ENCODE data around the gene WIZ.
A peak's percentile ranks its signal among the peaks of the same experiment; 100 is the strongest.
"Not testable (repeated sequence)": the region's sequence is repeated elsewhere in the genome, so short reads cannot be mapped to it uniquely, and the experiment has no call there.

WIZ gene, protein sequence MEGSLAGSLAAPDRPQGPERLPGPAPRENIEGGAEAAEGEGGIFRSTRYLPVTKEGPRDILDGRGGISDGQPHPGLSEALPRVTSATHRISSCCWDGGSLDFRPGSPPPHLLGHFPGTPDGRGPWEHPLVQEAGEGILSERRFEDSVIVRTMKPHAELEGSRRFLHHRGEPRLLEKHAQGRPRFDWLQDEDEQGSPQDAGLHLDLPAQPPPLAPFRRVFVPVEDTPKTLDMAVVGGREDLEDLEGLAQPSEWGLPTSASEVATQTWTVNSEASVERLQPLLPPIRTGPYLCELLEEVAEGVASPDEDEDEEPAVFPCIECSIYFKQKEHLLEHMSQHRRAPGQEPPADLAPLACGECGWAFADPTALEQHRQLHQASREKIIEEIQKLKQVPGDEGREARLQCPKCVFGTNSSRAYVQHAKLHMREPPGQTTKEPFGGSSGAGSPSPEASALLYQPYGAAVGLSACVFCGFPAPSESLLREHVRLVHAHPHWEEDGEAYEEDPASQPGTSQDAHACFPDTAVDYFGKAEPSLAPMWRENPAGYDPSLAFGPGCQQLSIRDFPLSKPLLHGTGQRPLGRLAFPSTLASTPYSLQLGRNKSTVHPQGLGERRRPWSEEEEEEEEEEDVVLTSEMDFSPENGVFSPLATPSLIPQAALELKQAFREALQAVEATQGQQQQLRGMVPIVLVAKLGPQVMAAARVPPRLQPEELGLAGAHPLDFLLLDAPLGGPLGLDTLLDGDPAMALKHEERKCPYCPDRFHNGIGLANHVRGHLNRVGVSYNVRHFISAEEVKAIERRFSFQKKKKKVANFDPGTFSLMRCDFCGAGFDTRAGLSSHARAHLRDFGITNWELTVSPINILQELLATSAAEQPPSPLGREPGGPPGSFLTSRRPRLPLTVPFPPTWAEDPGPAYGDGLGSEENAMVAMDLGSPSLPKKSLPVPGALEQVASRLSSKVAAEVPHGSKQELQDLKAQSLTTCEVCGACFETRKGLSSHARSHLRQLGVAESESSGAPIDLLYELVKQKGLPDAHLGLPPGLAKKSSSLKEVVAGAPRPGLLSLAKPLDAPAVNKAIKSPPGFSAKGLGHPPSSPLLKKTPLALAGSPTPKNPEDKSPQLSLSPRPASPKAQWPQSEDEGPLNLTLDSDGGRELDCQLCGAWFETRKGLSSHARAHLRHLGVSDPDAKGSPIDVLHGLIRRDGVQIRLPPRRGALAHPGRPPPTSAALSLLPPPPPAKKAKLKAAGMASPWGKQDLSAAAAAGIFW (N-terminal part only)

DNA sequence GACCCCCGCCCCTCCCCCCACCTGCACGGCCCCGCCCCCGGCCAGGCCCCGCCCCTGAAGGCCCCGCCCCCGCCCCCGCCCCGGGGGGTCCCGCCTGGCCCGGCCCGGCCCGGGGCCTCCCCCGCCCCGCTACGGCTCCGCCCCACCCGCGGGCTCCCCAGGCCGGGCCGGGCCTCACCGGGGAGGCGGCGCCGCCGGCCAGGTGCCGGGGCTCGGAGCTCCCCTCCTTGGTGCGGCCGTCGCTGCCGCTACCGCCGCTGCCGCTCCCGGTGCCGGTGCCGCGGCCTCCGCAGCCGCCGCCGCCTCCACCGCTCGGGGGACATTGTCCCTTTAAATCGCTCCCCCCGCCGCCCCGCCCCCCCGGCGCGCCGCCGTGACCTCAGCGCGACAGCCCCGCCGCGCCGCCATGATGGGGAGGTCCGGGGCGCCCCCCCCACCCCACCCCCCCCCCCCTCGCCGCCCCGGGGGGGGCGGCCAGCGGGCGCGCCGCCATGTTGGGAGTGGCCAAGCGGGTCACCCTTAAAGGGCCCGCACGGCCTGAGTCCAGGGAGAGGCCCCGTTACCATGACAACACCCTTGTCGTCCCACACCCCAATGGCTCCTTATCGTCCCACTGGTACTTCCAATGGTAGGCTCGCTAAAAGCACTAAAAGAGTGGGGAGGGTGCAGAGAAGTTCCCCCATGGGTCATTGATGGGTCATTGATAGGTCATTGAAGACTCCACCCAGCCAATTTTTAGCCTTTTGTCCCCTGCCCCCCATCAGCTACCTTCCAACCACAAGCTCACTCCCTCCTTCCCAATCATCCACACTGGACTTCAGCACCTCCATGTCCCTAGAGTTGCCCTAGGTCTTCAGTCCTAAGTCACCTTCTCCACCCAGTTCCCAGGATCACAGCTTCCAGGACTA, at the start of gene WIZ:
WIZ (minus strand) TSS at position 337 of the 908 bp plus-strand sequence. CDS start 1,649 bp downstream, outside the sequence.
- DNase-seq (ENCODE audit: low spot score) = peak; percentile 68

- peak; percentile 37 for DNase-seq (ENCODE audit: low spot score)
Observed at GRCh38 chr19:15498910-15499309, 49.2 kb upstream of the WIZ start.

DNA sequence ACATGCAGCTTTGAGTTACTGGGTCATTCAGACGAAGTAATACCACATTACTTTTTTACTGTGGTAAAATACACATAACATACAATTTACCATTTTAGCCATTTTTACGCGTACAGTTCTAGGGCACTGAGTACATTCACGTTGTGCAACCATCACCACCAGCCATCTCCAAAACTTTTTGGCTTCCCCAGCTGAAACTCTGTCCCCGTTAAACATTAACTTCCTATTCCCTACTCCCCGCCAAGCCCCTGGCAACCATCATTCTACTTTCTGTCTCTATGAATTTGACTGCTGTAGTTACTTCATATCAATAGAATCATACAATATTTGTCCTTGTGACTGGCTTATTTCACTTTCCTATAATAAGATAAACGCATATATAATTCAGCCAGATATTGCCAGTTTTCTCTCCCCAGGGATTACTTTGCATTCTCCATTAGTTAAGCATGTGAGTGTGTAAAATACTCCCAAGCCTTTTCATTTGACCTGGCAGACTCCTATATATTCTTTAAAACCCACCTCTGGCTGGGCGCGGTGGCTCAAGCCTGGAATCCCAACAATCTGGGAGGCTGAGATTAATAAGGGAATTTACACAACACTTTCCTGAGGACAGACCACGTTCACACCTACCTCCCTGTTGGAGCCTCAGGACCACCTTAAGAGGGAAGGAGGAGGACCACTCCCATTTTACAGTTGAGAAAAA, 48.6 kb upstream of the WIZ start:
- DNase-seq (ENCODE audit: low spot score) = no peak

DNA sequence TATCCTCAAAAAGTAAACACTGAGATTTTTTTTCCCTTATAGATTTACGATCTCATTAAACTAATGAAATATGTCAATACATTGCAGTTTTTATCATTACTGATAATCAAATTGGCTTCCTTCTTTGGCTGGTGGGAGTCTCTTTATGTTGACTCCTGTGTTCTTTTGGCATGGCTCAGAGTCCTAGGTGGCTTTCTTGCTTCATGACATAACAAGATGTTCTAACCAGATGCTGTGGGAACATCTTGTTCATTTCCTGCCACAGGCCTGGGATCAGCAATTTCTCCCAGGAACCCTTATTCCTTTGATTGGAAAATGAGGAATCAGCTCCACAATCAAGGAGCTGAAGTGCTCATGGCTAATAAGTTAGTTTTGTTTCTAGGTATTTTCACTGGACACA, 45.4 kb upstream of the WIZ start:
- DNase-seq (ENCODE audit: low spot score) = no peak

- no peak for DNase-seq (ENCODE audit: low spot score)
Observed at GRCh38 chr19:15488489-15489226, 38.9 kb upstream of the WIZ start.

DNA sequence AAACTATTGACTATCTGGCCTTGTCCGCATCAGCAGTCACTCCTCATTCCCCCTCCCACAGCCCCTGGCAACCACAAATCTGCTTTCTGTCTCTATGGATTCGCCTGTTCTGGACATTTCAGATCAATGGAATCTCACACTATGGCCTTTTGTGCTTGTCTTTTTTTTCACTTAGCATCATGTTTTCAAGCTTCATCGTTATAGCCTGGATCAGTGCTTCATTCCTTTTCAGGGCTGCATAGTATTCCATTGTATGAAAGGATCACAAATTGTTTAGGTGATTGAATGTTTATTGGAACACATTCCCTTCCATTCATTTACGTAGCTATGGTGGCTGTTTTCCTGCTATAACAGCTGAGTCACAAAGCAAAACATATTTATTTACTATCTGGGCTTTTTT, 37.3 kb upstream of the WIZ start:
- no peak for DNase-seq (ENCODE audit: low spot score)

DNA sequence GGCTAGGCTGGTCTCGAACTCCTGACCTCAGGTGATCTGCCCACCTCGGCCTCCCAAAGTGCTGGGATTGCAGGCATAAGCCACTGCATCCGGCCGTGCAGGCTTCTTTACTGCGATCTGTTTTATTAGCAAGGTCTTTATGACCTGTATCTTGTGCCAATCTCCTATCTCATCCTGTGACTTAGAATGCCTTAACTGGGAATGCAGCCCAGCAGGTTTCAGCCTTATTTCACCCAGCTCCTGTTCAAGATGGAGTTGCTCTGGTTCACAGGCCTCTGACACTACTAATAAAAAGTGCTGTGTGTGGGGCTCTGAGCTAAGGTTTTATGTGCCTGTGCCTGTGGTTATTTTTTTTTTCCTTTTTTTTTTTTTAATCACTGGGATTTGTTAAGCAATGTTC, 36.0 kb upstream of the WIZ start:
- DNase-seq (ENCODE audit: low spot score) = not testable (repeated sequence)

DNA sequence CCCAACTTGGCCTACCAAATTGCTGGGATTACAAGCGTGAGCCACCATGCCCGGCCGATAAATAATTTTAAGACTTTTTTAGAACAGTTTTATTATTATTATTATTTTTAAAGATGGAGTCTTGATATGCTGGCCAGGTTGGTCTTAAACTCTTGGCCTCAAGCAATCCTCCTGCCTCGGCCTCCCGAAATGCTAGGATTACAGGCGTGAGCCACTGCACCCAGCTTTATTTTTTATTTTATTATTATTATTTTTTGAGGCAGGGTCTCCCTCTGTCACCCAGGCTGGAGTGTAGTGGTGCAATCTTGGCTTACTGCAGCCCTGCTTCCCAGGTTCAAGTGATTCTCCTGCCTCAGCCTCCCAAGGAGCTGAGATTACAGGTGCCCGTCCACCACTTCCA, 31.2 kb upstream of the WIZ start:
- not testable (repeated sequence) for DNase-seq (ENCODE audit: low spot score)

GRCh38 chr19:15479391-15480345, 29.9 kb upstream of the WIZ start, which contains the start of gene PGLYRP2:
TSS of gene PGLYRP2 (minus strand) at chr19:15479501. CDS start at chr19:15479371, 130 bp downstream.
- no peak for DNase-seq (ENCODE audit: low spot score)

DNA sequence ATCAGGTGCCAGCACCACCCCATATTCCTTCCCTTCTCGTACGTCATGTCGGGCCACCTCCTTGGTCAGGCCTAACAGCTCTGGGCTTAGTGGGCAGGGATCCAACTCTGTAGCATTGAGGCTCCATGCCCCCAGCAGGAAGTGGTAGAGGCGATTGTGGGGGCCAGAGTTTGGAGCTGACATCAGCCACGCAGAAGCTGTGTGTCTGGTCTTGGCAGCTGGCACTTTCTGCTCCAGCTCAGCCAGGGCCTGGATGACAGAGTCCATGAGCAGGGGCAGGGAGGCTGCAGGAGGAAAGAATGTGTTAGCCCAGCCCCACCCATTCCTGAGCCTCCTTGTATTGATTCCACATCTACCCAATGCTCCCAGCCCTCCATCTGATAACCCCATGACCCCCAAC, 26.6 kb upstream of the WIZ start:
- no peak for DNase-seq (ENCODE audit: low spot score)

GRCh38 chr19:15475611-15476010, 25.9 kb upstream of the WIZ start:
- DNase-seq (ENCODE audit: low spot score) = no peak

DNA sequence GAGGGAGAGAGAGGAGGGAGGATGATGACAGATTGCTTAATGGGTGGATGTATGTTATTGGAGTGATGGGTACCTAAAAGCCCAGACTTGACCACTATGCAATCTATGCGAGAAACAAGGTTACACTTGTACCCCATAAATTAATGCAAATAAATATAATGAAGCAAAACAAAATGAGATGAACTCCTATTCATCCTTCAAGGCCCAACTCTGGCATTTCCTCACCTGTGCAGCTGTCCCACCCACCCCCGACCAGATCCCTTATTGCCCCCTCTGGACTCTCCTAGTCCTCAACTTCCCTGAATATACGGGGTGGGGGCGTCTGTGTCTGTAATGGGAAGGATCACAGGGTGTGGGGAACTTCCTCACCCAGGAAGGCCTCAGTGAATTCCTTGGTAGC, 25.4 kb upstream of the WIZ start:
- no peak for DNase-seq (ENCODE audit: low spot score)

DNA sequence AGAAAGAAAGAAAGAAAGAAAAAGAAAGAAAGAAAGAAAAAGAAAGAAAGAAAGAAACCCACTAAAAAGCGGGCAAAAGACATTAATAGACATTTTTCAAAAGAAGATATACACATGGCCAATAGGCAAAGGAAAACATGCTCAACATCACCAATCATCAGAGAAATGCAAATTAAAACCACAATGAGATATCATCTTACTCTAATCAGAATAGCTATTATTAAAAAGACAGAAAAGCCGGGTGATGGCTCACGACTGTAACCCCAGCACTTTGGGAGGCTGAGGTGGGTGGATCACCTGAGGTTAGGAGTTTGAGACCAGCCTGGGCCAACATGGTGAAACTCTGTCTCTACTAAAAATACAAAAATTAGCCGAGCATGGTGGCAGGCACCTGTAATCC, 24.1 kb upstream of the WIZ start:
- not testable (repeated sequence) for DNase-seq (ENCODE audit: low spot score)

GRCh38 chr19:15471639-15472101, 21.9 kb upstream of the WIZ start:
- no peak for DNase-seq (ENCODE audit: low spot score)

DNA sequence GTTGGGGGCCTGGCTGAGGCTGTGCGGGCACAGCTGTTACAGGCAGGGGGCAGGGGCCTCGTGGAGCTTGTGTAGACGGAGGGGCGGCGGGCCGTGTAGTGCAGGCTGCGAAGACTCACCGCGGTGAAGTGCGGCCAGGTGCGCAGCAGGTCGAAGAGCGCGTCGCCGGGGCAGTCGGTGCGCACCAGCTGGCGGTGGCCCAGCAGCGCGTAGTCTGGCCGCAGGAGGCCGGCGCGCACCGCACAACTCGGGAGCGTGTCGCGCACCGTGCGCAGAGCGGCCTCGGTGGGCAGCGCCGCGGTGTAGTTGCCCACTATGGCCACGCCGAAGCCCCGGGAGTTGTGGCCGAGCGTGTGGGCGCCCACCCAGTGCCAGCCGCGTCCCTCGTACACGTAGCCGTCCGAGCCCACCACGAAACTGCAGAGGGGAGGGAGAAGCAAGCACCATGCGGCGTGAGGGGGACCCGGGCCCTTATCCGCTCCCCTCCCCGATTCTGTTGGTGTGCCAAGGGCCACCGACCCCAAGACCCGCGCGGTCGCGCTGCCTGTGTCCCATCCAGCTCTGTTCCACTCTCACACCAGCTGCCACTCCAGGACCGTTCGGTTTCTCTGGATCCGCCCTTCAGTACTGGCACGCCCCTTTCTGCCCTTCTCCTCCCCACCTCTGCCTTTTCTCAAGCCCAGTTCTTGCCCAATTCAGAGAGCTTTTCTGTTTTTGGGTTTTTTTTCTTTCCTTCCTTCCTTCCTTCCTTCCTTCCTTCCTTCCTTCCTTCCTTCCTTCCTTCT, 19.9 kb upstream of the WIZ start:
- DNase-seq (ENCODE audit: low spot score) = no peak

DNA sequence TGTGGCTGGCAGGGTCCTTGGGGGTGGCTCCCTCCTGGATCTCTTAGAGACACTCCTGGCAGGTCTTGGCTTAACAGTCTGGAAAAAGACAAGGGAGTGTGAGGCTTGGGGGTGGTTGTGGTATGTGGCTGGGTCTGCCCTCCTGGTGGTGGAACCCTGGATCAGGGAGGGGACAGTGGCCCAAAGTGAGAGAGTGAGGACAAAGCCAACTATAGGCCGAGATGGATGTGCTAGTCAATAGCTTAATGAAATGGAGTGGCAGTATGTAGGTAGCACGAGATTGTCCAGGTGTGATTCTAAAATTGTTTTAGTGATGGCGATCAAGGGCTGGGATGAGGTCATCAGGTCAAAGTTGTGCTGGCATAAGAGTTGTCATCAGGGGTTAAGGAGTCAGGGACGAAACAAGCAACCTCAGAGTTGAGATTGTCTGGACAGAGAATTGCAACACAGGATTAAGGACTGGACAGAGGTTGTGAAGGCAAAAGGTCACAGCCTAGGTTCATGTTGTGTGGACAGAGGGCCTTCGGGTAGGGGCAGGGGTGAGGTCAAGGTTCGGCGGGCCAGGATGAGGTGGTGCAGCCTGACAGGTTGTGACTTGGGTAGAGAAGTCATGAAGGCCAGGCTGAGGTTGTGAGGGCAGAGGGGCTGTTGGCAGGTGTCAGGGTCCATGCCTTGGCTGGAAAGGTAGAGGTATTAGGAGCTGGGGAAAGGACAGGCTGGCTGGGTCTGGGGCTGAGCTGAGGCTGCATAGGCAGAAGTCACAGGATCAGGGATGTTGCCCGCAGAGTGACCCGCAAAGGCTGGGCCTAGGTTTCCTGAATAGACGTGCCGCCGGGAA, 19.1 kb upstream of the WIZ start:
- DNase-seq (ENCODE audit: low spot score) = no peak

DNA sequence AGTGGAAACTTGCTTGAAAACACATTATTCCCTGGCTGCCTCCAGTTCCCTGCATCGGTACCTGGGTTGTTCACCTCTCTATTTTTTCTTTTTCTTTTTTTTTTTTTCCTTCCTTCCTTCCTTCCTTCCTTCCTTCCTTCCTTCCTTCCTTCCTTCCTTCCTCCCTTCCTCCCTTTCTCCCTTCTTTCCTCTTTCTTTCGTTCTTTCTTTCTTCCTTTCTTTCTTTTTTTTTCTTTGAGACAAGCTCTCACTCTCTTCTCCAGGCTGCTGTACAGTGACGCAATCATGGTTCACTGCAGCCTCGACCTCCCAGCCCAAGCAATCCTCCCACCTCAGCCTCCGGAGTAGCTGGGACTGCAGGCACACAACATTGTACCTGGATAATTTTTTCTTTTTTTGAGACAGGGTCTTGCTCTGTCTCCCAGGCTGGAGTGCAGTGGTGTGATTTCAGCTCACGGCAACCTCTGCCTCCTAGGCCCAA, 18.0 kb upstream of the WIZ start:
- DNase-seq (ENCODE audit: low spot score) = no peak
